ENCODE results near the gene EIF3I. TPM values are rescaled to one million over a fixed set of nuclear protein-coding genes. Genes with fewer than 3 reads are reported as not detected.
A peak's percentile ranks its signal among the peaks of the same experiment; 100 is the strongest.

EIF3I gene
- total RNA-seq (2013; cell fraction: nucleolus; rRNA removed) = 24.1 and 25.0 TPM in 2 replicates
- total RNA-seq (2014; rRNA removed) (293 and 313 TPM in 2 replicates), total RNA-seq (2014; rRNA removed; fragmentation: Illumina TruSeq; extraction: Trizol) (302 and 305 TPM in 2 replicates), total RNA-seq (2021) (208 and 211 TPM in 2 replicates), polyA plus RNA-seq (2011; rRNA removed) (235 and 374 TPM in 2 replicates), polyA plus RNA-seq (2014; fragmentation: Illumina TruSeq; extraction: Trizol) (457 and 499 TPM in 2 replicates), polyA plus RNA-seq (2014; fragmentation: Nextera tagmentation; extraction: Ambion mirVana) (100 to 1,000 TPM; 572 to 606 TPM), polyA plus RNA-seq (2014; rRNA removed) (293 and 306 TPM in 2 replicates), polyA plus RNA-seq (2016; fragmentation: Nextera tagmentation; extraction: Ambion mirVana) (100 to 1,000 TPM; 342 to 362 TPM), polyA minus RNA-seq (2011; rRNA and poly(A)+ RNA removed) (425 and 517 TPM in 2 replicates), Bru-seq, nascent RNA (percentile 95 among the genes with signal in this experiment), BruChase-seq, experiment 1, labeled RNA remaining after a 6-hour chase (percentile 97 among the genes with signal in this experiment), BruChase-seq, experiment 2, labeled RNA remaining after a 2-hour chase (percentile 94 among the genes with signal in this experiment)
- 407 TPM for polyA plus RNA-seq (2011; ENCODE audit: low read depth)
- polyA plus RNA-seq (2011; cell fraction: cytosol; rRNA removed) = 589 and 658 TPM in 2 replicates
- polyA plus RNA-seq (2011; cell fraction: nucleus; rRNA removed) = 65.9 and 123 TPM in 2 replicates
- polyA plus RNA-seq (2012) = 194 and 212 TPM in 2 replicates
- polyA minus RNA-seq (2011; cell fraction: cytosol; rRNA and poly(A)+ RNA removed) = 107 and 134 TPM in 2 replicates
- 30.1 and 58.2 TPM in 2 replicates for polyA minus RNA-seq (2011; cell fraction: nucleus; rRNA and poly(A)+ RNA removed)
- long read RNA-seq, experiment 1, transcript EIF3I-202 (11 exons, 1,458 nt) = major isoform, 378 of 470 reads
- long read RNA-seq, experiment 1, partial matches to known transcripts = 74 of 470 reads
- long read RNA-seq, experiment 1, other reads (novel, unspliced or antisense) = 18 of 470 reads
- long read RNA-seq, experiment 2, transcript EIF3I-202 (11 exons, 1,458 nt) = major isoform, 2,361 of 2,760 reads
- long read RNA-seq, experiment 2, partial matches to known transcripts = 328 of 2,760 reads
- long read RNA-seq, experiment 2, other reads (novel, unspliced or antisense) = 71 of 2,760 reads

DNA sequence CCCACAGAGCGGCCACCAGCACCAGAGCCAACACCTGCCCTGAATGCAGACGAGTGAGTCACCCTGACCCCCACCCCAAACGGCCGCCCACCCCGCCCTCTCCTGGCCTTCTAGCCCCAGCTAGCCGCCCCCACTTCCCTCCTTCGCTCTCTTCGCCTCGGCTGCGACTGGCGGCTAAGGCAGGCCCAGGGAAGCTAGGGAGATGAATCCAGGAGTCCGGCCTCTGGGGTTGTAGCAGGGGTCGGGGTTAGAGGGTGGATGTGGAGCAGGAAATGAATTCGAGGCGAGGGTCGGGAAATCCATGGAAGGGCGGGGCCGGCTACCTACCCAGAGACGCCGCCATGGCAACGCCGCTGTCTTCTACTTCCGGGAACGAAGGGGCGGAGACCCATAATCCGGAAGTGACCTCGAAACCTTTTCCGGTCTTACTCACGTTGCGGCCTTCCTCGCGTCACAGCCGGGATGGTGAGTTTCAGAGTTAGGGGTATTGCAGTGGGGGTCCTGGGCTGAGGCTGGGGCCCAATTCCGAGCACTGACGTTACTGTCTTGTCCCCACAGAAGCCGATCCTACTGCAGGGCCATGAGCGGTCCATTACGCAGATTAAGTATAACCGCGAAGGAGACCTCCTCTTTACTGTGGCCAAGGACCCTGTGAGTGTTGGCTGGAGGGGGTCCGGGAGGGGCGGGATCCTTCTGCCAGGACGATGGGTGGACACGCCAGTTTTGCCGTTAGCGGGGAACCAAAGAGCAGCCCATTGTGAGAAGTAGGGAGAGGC lies at the start of gene EIF3I, which contains the start of gene TMEM234:
EIF3I (plus strand) TSS at position 428 of the 776 bp plus-strand sequence; CDS start at position 463, 35 bp downstream.
TMEM234 (minus strand) TSS at position 374 of the 776 bp plus-strand sequence; CDS start at position 343, 31 bp downstream.
- Histone ChIP-seq H3K79me2 (ENCODE audit: control insufficient read depth, insufficient read depth, low read length) (peaks cover 29% of the 10 kb centered on the region), H2AFZ (ENCODE audit: control insufficient read depth, low read depth, low read length) (peak within 1 kb of the TSS; percentile 89), H3K9ac (ENCODE audit: control insufficient read depth, insufficient read depth, low read length) (peak within 1 kb of the TSS; percentile 99), H4K20me1 (ENCODE audit: control insufficient read depth, insufficient read depth) (no peaks in the 10 kb centered on the region), H3K27ac (ENCODE audit: control insufficient read depth, insufficient read depth) (peak within 1 kb of the TSS; percentile 98), H3K4me1 (ENCODE audit: control insufficient read depth, insufficient read depth, low read length) (peaks cover 12% of the 10 kb centered on the region), H3K4me2 (ENCODE audit: control insufficient read depth, insufficient read depth) (peak within 1 kb of the TSS; percentile 92), H3K4me3 (peak within 1 kb of the TSS; percentile 89), H3K36me3 (ENCODE audit: control insufficient read depth in 2 of 2, insufficient read depth in 2 of 2, low read length in 1 of 2) (peaks cover 2 to 13% of the 10 kb centered on the region in 2 experiments), H3K9me3 (replicated peaks; ENCODE audit: control insufficient read depth, insufficient read depth, low read length) (no peaks in the 10 kb centered on the region), H3K27me3 (replicated peaks in 1 of 2; ENCODE audit: control insufficient read depth in 2 of 2, insufficient read depth in 2 of 2, low read length in 1 of 2) (no peaks in the 10 kb centered on the region)
- under 1% methylated on average over 42 of the region's 46 CpGs for WGBS (ENCODE audit: insufficient coverage, insufficient replicate concordance, low lambda C conversion rate, missing lambda C conversion rate)
- FAIRE-seq = peak; percentile 91
- no TSS peak for BruUV-seq (replicated peaks)
- ChIA-PET CTCF (interaction anchor here (1.0 to 6.0 kb wide), 3 partner anchors 18 to 172 kb away, joined by 3 to 46 read pairs (median 9); partner anchors contain the start of gene FAM167B), RAD21 (ENCODE audit: unreplicated experiment) (interaction anchor here (1.0 to 2.1 kb wide), 5 partner anchors 21 to 115 kb away, joined by 3 to 10 read pairs (median 4); partner anchors contain the start of genes CCDC28B, HDAC1, KPNA6 and MARCKSL1), POLR2A (interaction anchor here (0.6 to 1.5 kb wide), 5 partner anchors 20 to 114 kb away, joined by 3 to 6 read pairs (median 3); partner anchors contain the start of gene KPNA6), SMC1A (ENCODE audit: uncharacterized antibody, unreplicated experiment) (interaction anchor here (1.0 to 2.0 kb wide), 3 partner anchors 42 to 99 kb away, joined by 3 to 11 read pairs (median 4); partner anchors contain the start of gene TXLNA)
- in situ Hi-C loops (cut with MboI) (no loop called here), intact Hi-C loops (cut with micrococcal nuclease; ENCODE audit: unreplicated experiment) (no loop called here)
- peak; percentile 60 for DNase-seq (ENCODE audit: low read depth, low spot score)
- ATAC-seq = peak; percentile 91
- TF ChIP-seq PKNOX1 (IDR thresholded peaks at IDR 0.05) = peak; percentile 36; the same call in 1 of the 2 replicates
- peak; percentile 90 for TF ChIP-seq CREB1 (IDR thresholded peaks at IDR 0.05; ENCODE audit: low read depth)
- TF ChIP-seq BCL3 (IDR thresholded peaks at IDR 0.05; ENCODE audit: borderline replicate concordance, insufficient read depth, low read depth, low read length, poor library complexity, severe bottlenecking) = no peak
- TF ChIP-seq, protein P1, sequence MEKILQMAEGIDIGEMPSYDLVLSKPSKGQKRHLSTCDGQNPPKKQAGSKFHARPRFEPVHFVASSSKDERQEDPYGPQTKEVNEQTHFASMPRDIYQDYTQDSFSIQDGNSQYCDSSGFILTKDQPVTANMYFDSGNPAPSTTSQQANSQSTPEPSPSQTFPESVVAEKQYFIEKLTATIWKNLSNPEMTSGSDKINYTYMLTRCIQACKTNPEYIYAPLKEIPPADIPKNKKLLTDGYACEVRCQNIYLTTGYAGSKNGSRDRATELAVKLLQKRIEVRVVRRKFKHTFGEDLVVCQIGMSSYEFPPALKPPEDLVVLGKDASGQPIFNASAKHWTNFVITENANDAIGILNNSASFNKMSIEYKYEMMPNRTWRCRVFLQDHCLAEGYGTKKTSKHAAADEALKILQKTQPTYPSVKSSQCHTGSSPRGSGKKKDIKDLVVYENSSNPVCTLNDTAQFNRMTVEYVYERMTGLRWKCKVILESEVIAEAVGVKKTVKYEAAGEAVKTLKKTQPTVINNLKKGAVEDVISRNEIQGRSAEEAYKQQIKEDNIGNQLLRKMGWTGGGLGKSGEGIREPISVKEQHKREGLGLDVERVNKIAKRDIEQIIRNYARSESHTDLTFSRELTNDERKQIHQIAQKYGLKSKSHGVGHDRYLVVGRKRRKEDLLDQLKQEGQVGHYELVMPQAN (conservative IDR thresholded peaks at IDR 0.05) = peak; percentile 88
- TF ChIP-seq, protein P2, sequence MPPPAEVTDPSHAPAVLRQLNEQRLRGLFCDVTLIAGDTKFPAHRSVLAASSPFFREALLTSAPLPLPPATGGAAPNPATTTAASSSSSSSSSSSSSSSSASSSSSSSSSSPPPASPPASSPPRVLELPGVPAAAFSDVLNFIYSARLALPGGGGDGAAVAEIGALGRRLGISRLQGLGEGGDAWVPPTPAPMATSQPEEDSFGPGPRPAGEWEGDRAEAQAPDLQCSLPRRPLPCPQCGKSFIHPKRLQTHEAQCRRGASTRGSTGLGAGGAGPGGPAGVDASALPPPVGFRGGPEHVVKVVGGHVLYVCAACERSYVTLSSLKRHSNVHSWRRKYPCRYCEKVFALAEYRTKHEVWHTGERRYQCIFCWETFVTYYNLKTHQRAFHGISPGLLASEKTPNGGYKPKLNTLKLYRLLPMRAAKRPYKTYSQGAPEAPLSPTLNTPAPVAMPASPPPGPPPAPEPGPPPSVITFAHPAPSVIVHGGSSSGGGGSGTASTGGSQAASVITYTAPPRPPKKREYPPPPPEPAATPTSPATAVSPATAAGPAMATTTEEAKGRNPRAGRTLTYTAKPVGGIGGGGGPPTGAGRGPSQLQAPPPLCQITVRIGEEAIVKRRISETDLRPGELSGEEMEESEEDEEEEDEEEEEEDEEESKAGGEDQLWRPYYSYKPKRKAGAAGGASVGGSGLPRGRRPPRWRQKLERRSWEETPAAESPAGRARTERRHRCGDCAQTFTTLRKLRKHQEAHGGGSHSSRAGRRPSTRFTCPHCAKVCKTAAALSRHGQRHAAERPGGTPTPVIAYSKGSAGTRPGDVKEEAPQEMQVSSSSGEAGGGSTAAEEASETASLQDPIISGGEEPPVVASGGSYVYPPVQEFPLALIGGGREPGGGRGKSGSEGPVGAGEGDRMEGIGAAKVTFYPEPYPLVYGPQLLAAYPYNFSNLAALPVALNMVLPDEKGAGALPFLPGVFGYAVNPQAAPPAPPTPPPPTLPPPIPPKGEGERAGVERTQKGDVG (CRISPR knock-in tag; IDR thresholded peaks at IDR 0.05) = no peak
- TF ChIP-seq ELK1 (IDR thresholded peaks at IDR 0.05; ENCODE audit: low read depth, low read length) = peak; percentile 62; the same call in 1 of the 2 replicates

All from GM12878 (cell line).